HepG2 (cell line): ENCODE results near the gene C19orf38. TPM values are rescaled to one million over a fixed set of nuclear protein-coding genes. Genes with fewer than 3 reads are reported as not detected.
A peak's percentile ranks its signal among the peaks of the same experiment; 100 is the strongest.

Experiments
- ATF7 ChIP-seq, 2 experiments: fragments of 450-650 bp in 1 of 2; sonication (generic) in 1 of 2; formaldehyde crosslinking in 1 of 2; IDR thresholded peaks; 2 replicates each; pipeline versions ENCODE4 v1.4.0 to v1.6.1; 2016 to 2020; ENCODE audit warnings: antibody characterized with exemption in 1 of 2, mild to moderate bottlenecking in 1 of 2, missing genetic modification reagents in 1 of 2
- DR1 ChIP-seq: sonication (generic); formaldehyde crosslinking; IDR thresholded peaks from 2 replicates; pipeline ENCODE4 v1.8.0; 2021; ENCODE audit warnings: mild to moderate bottlenecking, missing genetic modification reagents, inconsistent platforms
- FLYWCH1 ChIP-seq: sonication (generic); formaldehyde crosslinking; IDR thresholded peaks from 2 replicates; pipeline ENCODE4 v1.8.1; 2023; ENCODE audit warnings: mild to moderate bottlenecking, missing genetic modification reagents
- GATAD2A ChIP-seq: IDR thresholded peaks from 2 replicates; pipeline ENCODE4 v1.6.1; 2016
- KDM2A ChIP-seq: sonication (generic); formaldehyde crosslinking; IDR thresholded peaks from 2 replicates; pipeline ENCODE4 v1.4.0; 2020; ENCODE audit warnings: low read depth, missing genetic modification reagents, borderline replicate concordance
- MEF2D ChIP-seq: sonication (generic); formaldehyde crosslinking; IDR thresholded peaks from 2 replicates; pipeline ENCODE4 v1.5.1; 2020; ENCODE audit warnings: mild to moderate bottlenecking, missing genetic modification reagents
- NR2C2 ChIP-seq: sonication (generic); formaldehyde crosslinking; IDR thresholded peaks from 2 replicates; pipeline ENCODE4 v1.4.0; 2020; ENCODE audit warnings: missing genetic modification reagents, mild to moderate bottlenecking, moderate library complexity, borderline replicate concordance
- POLR2G ChIP-seq: fragments of 200-400 bp; formaldehyde crosslinking; IDR thresholded peaks from 2 replicates; pipeline ENCODE4 v1.6.1; 2018; ENCODE audit warnings: mild to moderate bottlenecking, low read depth, low read length, moderate library complexity
- ZMYM2 ChIP-seq: sonication (generic); formaldehyde crosslinking; IDR thresholded peaks from 2 replicates; pipeline ENCODE4 v1.8.0; 2022; ENCODE audit warnings: mild to moderate bottlenecking, missing genetic modification reagents
- ZNF12 ChIP-seq: sonication (generic); formaldehyde crosslinking; IDR thresholded peaks from 2 replicates; pipeline ENCODE4 v1.5.0; 2020; ENCODE audit warnings: missing genetic modification reagents
- ZNF543 ChIP-seq: sonication (generic); formaldehyde crosslinking; IDR thresholded peaks from 2 replicates; pipeline ENCODE4 v1.4.0; 2020; ENCODE audit warnings: mild to moderate bottlenecking, missing genetic modification reagents
- ZNF777 ChIP-seq: sonication (generic); formaldehyde crosslinking; IDR thresholded peaks from 2 replicates; pipeline ENCODE4 v1.4.0; 2020; ENCODE audit warnings: missing genetic modification reagents
- polyA plus RNA-seq, 8 experiments: library from polyadenylated mRNA; depleted of rRNA in 3 of 8; stranded (reverse) in 7 of 8; unstranded in 1 of 8; fragments of >200 nt; fragmentation: Illumina TruSeq in 4 of 8; extraction: Trizol in 4 of 8; gene quantifications; 2 replicates each; pipeline versions ENCODE4 v1.2.1 to v1.2.3, GENCODE V29; 2011 to 2016; ENCODE audit warnings: low read depth in 4 of 8, missing spikeins in 1 of 8, mixed read lengths in 1 of 8; ENCODE audit not compliant: insufficient read depth in 1 of 8
- total RNA-seq, 5 experiments: library from RNA; depleted of rRNA; stranded (reverse); fragments of >200 nt; fragmentation: Illumina TruSeq; extraction: Trizol; gene quantifications; 2 replicates each; pipeline ENCODE4 v1.2.3, GENCODE V29; 2016; ENCODE audit warnings: low read depth in 1 of 5
- TF ChIP-seq, protein P1 (sequence below): sonication (generic); formaldehyde crosslinking; IDR thresholded peaks from 2 replicates; pipeline ENCODE4 v1.4.0; 2020; ENCODE audit warnings: missing genetic modification reagents
- TF ChIP-seq, protein P2 (sequence below): sonication (generic); formaldehyde crosslinking; IDR thresholded peaks from 2 replicates; pipeline ENCODE4 v1.4.0; 2020; ENCODE audit warnings: missing genetic modification reagents
- TF ChIP-seq, protein P3 (sequence below): sonication (generic); formaldehyde crosslinking; IDR thresholded peaks from 2 replicates; pipeline ENCODE4 v1.4.0; 2020; ENCODE audit warnings: missing genetic modification reagents
- TF ChIP-seq, protein P4 (sequence below): sonication (generic); formaldehyde crosslinking; IDR thresholded peaks from 2 replicates; pipeline ENCODE4 v1.4.0; 2020; ENCODE audit warnings: missing genetic modification reagents

The C19orf38 gene
- total and polyA plus RNA-seq, 2 of the 13 experiments (the other 11 are each of a cell fraction or from before 2014, with no cell fraction given), result 0.11 TPM; not detected in 1

GRCh38 chr19:10863107-10863717 is 15.0 kb downstream of the C19orf38 start (continued):
- TF ChIP-seq, protein P1, sequence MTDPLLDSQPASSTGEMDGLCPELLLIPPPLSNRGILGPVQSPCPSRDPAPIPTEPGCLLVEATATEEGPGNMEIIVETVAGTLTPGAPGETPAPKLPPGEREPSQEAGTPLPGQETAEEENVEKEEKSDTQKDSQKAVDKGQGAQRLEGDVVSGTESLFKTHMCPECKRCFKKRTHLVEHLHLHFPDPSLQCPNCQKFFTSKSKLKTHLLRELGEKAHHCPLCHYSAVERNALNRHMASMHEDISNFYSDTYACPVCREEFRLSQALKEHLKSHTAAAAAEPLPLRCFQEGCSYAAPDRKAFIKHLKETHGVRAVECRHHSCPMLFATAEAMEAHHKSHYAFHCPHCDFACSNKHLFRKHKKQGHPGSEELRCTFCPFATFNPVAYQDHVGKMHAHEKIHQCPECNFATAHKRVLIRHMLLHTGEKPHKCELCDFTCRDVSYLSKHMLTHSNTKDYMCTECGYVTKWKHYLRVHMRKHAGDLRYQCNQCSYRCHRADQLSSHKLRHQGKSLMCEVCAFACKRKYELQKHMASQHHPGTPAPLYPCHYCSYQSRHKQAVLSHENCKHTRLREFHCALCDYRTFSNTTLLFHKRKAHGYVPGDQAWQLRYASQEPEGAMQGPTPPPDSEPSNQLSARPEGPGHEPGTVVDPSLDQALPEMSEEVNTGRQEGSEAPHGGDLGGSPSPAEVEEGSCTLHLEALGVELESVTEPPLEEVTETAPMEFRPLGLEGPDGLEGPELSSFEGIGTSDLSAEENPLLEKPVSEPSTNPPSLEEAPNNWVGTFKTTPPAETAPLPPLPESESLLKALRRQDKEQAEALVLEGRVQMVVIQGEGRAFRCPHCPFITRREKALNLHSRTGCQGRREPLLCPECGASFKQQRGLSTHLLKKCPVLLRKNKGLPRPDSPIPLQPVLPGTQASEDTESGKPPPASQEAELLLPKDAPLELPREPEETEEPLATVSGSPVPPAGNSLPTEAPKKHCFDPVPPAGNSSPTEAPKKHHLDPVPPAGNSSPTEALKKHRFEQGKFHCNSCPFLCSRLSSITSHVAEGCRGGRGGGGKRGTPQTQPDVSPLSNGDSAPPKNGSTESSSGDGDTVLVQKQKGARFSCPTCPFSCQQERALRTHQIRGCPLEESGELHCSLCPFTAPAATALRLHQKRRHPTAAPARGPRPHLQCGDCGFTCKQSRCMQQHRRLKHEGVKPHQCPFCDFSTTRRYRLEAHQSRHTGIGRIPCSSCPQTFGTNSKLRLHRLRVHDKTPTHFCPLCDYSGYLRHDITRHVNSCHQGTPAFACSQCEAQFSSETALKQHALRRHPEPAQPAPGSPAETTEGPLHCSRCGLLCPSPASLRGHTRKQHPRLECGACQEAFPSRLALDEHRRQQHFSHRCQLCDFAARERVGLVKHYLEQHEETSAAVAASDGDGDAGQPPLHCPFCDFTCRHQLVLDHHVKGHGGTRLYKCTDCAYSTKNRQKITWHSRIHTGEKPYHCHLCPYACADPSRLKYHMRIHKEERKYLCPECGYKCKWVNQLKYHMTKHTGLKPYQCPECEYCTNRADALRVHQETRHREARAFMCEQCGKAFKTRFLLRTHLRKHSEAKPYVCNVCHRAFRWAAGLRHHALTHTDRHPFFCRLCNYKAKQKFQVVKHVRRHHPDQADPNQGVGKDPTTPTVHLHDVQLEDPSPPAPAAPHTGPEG (CRISPR knock-in tag), result no peak
- TF ChIP-seq, protein P2, sequence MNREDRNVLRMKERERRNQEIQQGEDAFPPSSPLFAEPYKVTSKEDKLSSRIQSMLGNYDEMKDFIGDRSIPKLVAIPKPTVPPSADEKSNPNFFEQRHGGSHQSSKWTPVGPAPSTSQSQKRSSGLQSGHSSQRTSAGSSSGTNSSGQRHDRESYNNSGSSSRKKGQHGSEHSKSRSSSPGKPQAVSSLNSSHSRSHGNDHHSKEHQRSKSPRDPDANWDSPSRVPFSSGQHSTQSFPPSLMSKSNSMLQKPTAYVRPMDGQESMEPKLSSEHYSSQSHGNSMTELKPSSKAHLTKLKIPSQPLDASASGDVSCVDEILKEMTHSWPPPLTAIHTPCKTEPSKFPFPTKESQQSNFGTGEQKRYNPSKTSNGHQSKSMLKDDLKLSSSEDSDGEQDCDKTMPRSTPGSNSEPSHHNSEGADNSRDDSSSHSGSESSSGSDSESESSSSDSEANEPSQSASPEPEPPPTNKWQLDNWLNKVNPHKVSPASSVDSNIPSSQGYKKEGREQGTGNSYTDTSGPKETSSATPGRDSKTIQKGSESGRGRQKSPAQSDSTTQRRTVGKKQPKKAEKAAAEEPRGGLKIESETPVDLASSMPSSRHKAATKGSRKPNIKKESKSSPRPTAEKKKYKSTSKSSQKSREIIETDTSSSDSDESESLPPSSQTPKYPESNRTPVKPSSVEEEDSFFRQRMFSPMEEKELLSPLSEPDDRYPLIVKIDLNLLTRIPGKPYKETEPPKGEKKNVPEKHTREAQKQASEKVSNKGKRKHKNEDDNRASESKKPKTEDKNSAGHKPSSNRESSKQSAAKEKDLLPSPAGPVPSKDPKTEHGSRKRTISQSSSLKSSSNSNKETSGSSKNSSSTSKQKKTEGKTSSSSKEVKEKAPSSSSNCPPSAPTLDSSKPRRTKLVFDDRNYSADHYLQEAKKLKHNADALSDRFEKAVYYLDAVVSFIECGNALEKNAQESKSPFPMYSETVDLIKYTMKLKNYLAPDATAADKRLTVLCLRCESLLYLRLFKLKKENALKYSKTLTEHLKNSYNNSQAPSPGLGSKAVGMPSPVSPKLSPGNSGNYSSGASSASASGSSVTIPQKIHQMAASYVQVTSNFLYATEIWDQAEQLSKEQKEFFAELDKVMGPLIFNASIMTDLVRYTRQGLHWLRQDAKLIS (CRISPR knock-in tag), result no peak
- TF ChIP-seq GATAD2A (CRISPR knock-in tag) (0 out of 2 replicates have a peak, but pooled peaks have one; percentile 25), ZNF543 (no peak), ZNF12 (CRISPR knock-in tag) (no peak), KDM2A (CRISPR knock-in tag) (no peak), ZMYM2 (no peak), FLYWCH1 (CRISPR knock-in tag) (peak; percentile 61; the same call in 1 of the 2 replicates), NR2C2 (no peak), MEF2D (0 out of 2 replicates have a peak, but pooled peaks have one; percentile 13), DR1 (CRISPR knock-in tag) (no peak), ATF7 (IDR thresholded peaks at IDR 0.05) (peak; percentile 77), ATF7 (CRISPR knock-in tag; IDR thresholded peaks at IDR 0.05) (0 out of 2 replicates have a peak, but pooled peaks have one; percentile 22), ZNF777 (CRISPR knock-in tag) (peak; percentile 42), POLR2G (no peak)
- TF ChIP-seq, protein P3, sequence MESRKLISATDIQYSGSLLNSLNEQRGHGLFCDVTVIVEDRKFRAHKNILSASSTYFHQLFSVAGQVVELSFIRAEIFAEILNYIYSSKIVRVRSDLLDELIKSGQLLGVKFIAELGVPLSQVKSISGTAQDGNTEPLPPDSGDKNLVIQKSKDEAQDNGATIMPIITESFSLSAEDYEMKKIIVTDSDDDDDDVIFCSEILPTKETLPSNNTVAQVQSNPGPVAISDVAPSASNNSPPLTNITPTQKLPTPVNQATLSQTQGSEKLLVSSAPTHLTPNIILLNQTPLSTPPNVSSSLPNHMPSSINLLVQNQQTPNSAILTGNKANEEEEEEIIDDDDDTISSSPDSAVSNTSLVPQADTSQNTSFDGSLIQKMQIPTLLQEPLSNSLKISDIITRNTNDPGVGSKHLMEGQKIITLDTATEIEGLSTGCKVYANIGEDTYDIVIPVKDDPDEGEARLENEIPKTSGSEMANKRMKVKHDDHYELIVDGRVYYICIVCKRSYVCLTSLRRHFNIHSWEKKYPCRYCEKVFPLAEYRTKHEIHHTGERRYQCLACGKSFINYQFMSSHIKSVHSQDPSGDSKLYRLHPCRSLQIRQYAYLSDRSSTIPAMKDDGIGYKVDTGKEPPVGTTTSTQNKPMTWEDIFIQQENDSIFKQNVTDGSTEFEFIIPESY, result no peak
- TF ChIP-seq, protein P4, sequence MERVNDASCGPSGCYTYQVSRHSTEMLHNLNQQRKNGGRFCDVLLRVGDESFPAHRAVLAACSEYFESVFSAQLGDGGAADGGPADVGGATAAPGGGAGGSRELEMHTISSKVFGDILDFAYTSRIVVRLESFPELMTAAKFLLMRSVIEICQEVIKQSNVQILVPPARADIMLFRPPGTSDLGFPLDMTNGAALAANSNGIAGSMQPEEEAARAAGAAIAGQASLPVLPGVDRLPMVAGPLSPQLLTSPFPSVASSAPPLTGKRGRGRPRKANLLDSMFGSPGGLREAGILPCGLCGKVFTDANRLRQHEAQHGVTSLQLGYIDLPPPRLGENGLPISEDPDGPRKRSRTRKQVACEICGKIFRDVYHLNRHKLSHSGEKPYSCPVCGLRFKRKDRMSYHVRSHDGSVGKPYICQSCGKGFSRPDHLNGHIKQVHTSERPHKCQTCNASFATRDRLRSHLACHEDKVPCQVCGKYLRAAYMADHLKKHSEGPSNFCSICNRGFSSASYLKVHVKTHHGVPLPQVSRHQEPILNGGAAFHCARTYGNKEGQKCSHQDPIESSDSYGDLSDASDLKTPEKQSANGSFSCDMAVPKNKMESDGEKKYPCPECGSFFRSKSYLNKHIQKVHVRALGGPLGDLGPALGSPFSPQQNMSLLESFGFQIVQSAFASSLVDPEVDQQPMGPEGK (CRISPR knock-in tag), result peak; percentile 40; the same call in 1 of the 2 replicates
